Measurements from ENCODE around the gene ASPHD2. TPM values are rescaled to one million over a fixed set of nuclear protein-coding genes. Genes with fewer than 3 reads are reported as not detected.

ASPHD2 gene
- total and polyA plus RNA-seq, 10 of the 15 experiments (the other 5 are each of a cell fraction or from before 2014, with no cell fraction given), result 1.6 to 10.6 (median 5.2) TPM

GRCh38 chr22:26394777-26395176 lies 34.3 kb upstream of the ASPHD2 start:
- H3K9ac ChIP-seq (ENCODE audit: control insufficient read depth, insufficient read depth, low read length), result no peak overlapping the region
- H3K4me1 ChIP-seq (ENCODE audit: control insufficient read depth, insufficient read depth, low read length), result no peaks in the 10 kb centered on the region
- no peak overlapping the region for H3K27ac ChIP-seq (ENCODE audit: control insufficient read depth, insufficient read depth)
- H3K4me2 ChIP-seq (ENCODE audit: control insufficient read depth, insufficient read depth), result no peak overlapping the region
- FAIRE-seq (no peak), ATAC-seq (no peak), DNase-seq (ENCODE audit: low read depth, low spot score) (no peak)
- no peaks in the 10 kb centered on the region for H3K79me2 ChIP-seq (ENCODE audit: control insufficient read depth, insufficient read depth, low read length)
- H2AFZ ChIP-seq (ENCODE audit: control insufficient read depth, low read depth, low read length), result no peak overlapping the region
- no peak overlapping the region for H3K4me3 ChIP-seq
- SMC1A ChIA-PET (ENCODE audit: uncharacterized antibody, unreplicated experiment), result interaction anchor here (0.9 to 8.5 kb wide), 4 partner anchors 11 to 84 kb away, joined by 3 to 73 read pairs (median 3); no protein-coding TSS in a partner anchor
- no TSS peak for BruUV-seq (replicated peaks)
- POLR2A ChIA-PET, result no interaction called here
- no peaks in the 10 kb centered on the region for H3K36me3 ChIP-seq (ENCODE audit: control insufficient read depth in 2 of 2, insufficient read depth in 2 of 2, low read length in 1 of 2)
- WGBS (ENCODE audit: insufficient coverage, insufficient replicate concordance, low lambda C conversion rate, missing lambda C conversion rate), result 33% methylated on average over 1 of the region's 1 CpG
- CTCF ChIA-PET, result interaction anchor here (0.7 to 10.2 kb wide), 8 partner anchors 10 to 270 kb away, joined by 3 to 111 read pairs (median 4); no protein-coding TSS in a partner anchor
- intact Hi-C loops (cut with micrococcal nuclease; ENCODE audit: unreplicated experiment) (no loop called here), in situ Hi-C loops (cut with MboI) (no loop called here)
- H4K20me1 ChIP-seq (ENCODE audit: control insufficient read depth, insufficient read depth), result no peaks in the 10 kb centered on the region
- H3K9me3 ChIP-seq (replicated peaks; ENCODE audit: control insufficient read depth, insufficient read depth, low read length), result no peaks in the 10 kb centered on the region
- RAD21 ChIA-PET (ENCODE audit: unreplicated experiment), result interaction anchor here (1.3 to 1.8 kb wide), 4 partner anchors 10 to 67 kb away, joined by 3 to 5 read pairs (median 4); no protein-coding TSS in a partner anchor
- H3K27me3 ChIP-seq (replicated peaks in 1 of 2; ENCODE audit: control insufficient read depth in 2 of 2, insufficient read depth in 2 of 2, low read length in 1 of 2), result no peaks in the 10 kb centered on the region; a peak in 3 of 4 replicates
- TF ChIP-seq, protein P1, sequence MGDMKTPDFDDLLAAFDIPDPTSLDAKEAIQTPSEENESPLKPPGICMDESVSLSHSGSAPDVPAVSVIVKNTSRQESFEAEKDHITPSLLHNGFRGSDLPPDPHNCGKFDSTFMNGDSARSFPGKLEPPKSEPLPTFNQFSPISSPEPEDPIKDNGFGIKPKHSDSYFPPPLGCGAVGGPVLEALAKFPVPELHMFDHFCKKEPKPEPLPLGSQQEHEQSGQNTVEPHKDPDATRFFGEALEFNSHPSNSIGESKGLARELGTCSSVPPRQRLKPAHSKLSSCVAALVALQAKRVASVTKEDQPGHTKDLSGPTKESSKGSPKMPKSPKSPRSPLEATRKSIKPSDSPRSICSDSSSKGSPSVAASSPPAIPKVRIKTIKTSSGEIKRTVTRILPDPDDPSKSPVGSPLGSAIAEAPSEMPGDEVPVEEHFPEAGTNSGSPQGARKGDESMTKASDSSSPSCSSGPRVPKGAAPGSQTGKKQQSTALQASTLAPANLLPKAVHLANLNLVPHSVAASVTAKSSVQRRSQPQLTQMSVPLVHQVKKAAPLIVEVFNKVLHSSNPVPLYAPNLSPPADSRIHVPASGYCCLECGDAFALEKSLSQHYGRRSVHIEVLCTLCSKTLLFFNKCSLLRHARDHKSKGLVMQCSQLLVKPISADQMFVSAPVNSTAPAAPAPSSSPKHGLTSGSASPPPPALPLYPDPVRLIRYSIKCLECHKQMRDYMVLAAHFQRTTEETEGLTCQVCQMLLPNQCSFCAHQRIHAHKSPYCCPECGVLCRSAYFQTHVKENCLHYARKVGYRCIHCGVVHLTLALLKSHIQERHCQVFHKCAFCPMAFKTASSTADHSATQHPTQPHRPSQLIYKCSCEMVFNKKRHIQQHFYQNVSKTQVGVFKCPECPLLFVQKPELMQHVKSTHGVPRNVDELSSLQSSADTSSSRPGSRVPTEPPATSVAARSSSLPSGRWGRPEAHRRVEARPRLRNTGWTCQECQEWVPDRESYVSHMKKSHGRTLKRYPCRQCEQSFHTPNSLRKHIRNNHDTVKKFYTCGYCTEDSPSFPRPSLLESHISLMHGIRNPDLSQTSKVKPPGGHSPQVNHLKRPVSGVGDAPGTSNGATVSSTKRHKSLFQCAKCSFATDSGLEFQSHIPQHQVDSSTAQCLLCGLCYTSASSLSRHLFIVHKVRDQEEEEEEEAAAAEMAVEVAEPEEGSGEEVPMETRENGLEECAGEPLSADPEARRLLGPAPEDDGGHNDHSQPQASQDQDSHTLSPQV (IDR thresholded peaks at IDR 0.05), result no peak
- TF ChIP-seq RUNX3 (IDR thresholded peaks at IDR 0.05; ENCODE audit: low read length) (no peak), RB1 (IDR thresholded peaks at IDR 0.05; ENCODE audit: borderline replicate concordance) (no peak), IKZF2 (IDR thresholded peaks at IDR 0.05) (no peak), ZBTB40 (IDR thresholded peaks at IDR 0.05; ENCODE audit: borderline replicate concordance) (no peak), TCF12 (IDR thresholded peaks at IDR 0.05; ENCODE audit: low read depth, low read length) (no peak), JUND (IDR thresholded peaks at IDR 0.05; ENCODE audit: low read depth, low read length) (no peak), TARDBP (IDR thresholded peaks at IDR 0.05; ENCODE audit: borderline replicate concordance) (no peak), TCF3 (IDR thresholded peaks at IDR 0.05; ENCODE audit: borderline replicate concordance, insufficient read depth, low read depth, low read length) (no peak), JUNB (IDR thresholded peaks at IDR 0.05) (no peak), BHLHE40 (IDR thresholded peaks at IDR 0.05; ENCODE audit: borderline replicate concordance in 1 of 2, low read depth in 2 of 2, low read length in 1 of 2) (no peak), GATAD2B (conservative IDR thresholded peaks at IDR 0.05; ENCODE audit: low read depth) (no peak), HDAC6 (IDR thresholded peaks at IDR 0.05; ENCODE audit: unreplicated experiment) (no peak)
- TF ChIP-seq, protein P2, sequence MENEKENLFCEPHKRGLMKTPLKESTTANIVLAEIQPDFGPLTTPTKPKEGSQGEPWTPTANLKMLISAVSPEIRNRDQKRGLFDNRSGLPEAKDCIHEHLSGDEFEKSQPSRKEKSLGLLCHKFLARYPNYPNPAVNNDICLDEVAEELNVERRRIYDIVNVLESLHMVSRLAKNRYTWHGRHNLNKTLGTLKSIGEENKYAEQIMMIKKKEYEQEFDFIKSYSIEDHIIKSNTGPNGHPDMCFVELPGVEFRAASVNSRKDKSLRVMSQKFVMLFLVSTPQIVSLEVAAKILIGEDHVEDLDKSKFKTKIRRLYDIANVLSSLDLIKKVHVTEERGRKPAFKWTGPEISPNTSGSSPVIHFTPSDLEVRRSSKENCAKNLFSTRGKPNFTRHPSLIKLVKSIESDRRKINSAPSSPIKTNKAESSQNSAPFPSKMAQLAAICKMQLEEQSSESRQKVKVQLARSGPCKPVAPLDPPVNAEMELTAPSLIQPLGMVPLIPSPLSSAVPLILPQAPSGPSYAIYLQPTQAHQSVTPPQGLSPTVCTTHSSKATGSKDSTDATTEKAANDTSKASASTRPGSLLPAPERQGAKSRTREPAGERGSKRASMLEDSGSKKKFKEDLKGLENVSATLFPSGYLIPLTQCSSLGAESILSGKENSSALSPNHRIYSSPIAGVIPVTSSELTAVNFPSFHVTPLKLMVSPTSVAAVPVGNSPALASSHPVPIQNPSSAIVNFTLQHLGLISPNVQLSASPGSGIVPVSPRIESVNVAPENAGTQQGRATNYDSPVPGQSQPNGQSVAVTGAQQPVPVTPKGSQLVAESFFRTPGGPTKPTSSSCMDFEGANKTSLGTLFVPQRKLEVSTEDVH (IDR thresholded peaks at IDR 0.05; ENCODE audit: low read depth, partially characterized antibody), result no peak
